HepG2 (cell line): Measurements from ENCODE around the gene MFSD11. TPM values are rescaled to one million over a fixed set of nuclear protein-coding genes. Genes with fewer than 3 reads are reported as not detected.

Experiments
- CBX2 ChIP-seq, 2 experiments: fragments of 200-600 bp in 1 of 2; sonication (generic); formaldehyde crosslinking in 1 of 2; IDR thresholded peaks; 2 replicates each; pipeline versions ENCODE4 v1.7.0 to v1.8.1; 2018 to 2022; ENCODE audit warnings: low read depth in 2 of 2, low read length in 1 of 2, mild to moderate bottlenecking in 1 of 2, missing genetic modification reagents in 1 of 2
- CHD2 ChIP-seq: IDR thresholded peaks from 2 replicates; pipeline ENCODE4 v1.6.1; 2011; ENCODE audit warnings: low read depth, low read length, improper control_type of control experiment
- GABPB1 ChIP-seq: IDR thresholded peaks from 2 replicates; pipeline ENCODE4 v1.6.1; 2016; ENCODE audit warnings: mild to moderate bottlenecking, missing genetic modification reagents, moderate library complexity, missing compliant biosample characterization
- GATA4 ChIP-seq: sonication (generic); IDR thresholded peaks from 2 replicates; pipeline ENCODE4 v1.6.1; 2016; ENCODE audit warnings: antibody characterized with exemption, low read depth, borderline replicate concordance
- JUN ChIP-seq: sonication (generic); formaldehyde crosslinking; IDR thresholded peaks from 2 replicates; pipeline ENCODE4 v1.4.0; 2020; ENCODE audit warnings: mild to moderate bottlenecking, missing genetic modification reagents
- MED1 ChIP-seq: sonication (generic); formaldehyde crosslinking; IDR thresholded peaks from 2 replicates; pipeline ENCODE4 v1.4.0; 2020; ENCODE audit warnings: missing genetic modification reagents
- MTF2 ChIP-seq: sonication (generic); formaldehyde crosslinking; IDR thresholded peaks from 2 replicates; pipeline ENCODE4 v1.5.0; 2020; ENCODE audit warnings: missing genetic modification reagents, borderline replicate concordance
- NONO ChIP-seq, 2 experiments: fragments of 450-650 bp in 1 of 2; sonication (generic) in 1 of 2; formaldehyde crosslinking in 1 of 2; IDR thresholded peaks in 1 of 2; conservative IDR thresholded peaks in 1 of 2; 2 replicates each; pipeline versions ENCODE4 v1.6.1 to v1.8.0; 2017 to 2022; ENCODE audit warnings: mild to moderate bottlenecking in 1 of 2, missing genetic modification reagents in 1 of 2, moderate library complexity in 1 of 2
- PHF5A ChIP-seq: IDR thresholded peaks from one replicate; pipeline ENCODE4 v1.6.1; 2018; ENCODE audit warnings: low read depth, missing genetic modification reagents; ENCODE audit not compliant: unreplicated experiment
- RBAK ChIP-seq: sonication (generic); formaldehyde crosslinking; IDR thresholded peaks from 2 replicates; pipeline ENCODE4 v1.5.1; 2020; ENCODE audit warnings: mild to moderate bottlenecking, missing genetic modification reagents
- SMAD3 ChIP-seq: sonication (generic); formaldehyde crosslinking; IDR thresholded peaks from 2 replicates; pipeline ENCODE4 v1.4.0; 2020; ENCODE audit warnings: missing genetic modification reagents
- SRY ChIP-seq: sonication (generic); formaldehyde crosslinking; IDR thresholded peaks from 2 replicates; pipeline ENCODE4 v1.8.0; 2022; ENCODE audit warnings: mild to moderate bottlenecking, missing genetic modification reagents
- TCF7L2 ChIP-seq: IDR thresholded peaks from 2 replicates; pipeline ENCODE4 v1.6.1; 2011; ENCODE audit warnings: mild to moderate bottlenecking, low read depth, low read length, moderate library complexity
- ZBTB8A ChIP-seq: sonication (generic); formaldehyde crosslinking; IDR thresholded peaks from 2 replicates; pipeline ENCODE4 v1.4.0; 2020; ENCODE audit warnings: mild to moderate bottlenecking, low read depth, missing genetic modification reagents, borderline replicate concordance
- ZFX ChIP-seq: sonication (generic); formaldehyde crosslinking; IDR thresholded peaks from 2 replicates; pipeline ENCODE4 v1.4.0; 2020; ENCODE audit warnings: mild to moderate bottlenecking, low read depth, missing genetic modification reagents, moderate library complexity
- ZNF251 ChIP-seq: sonication (generic); formaldehyde crosslinking; IDR thresholded peaks from 2 replicates; pipeline ENCODE4 v1.9.0; 2021; ENCODE audit warnings: mild to moderate bottlenecking, missing genetic modification reagents
- ZNF430 ChIP-seq: sonication (generic); formaldehyde crosslinking; IDR thresholded peaks from 2 replicates; pipeline ENCODE4 v1.9.0; 2021; ENCODE audit warnings: mild to moderate bottlenecking, missing genetic modification reagents
- ZNF468 ChIP-seq: sonication (generic); formaldehyde crosslinking; IDR thresholded peaks from 2 replicates; pipeline ENCODE4 v1.8.0; 2022; ENCODE audit warnings: mild to moderate bottlenecking, moderate library complexity, missing genetic modification reagents
- polyA plus RNA-seq, 8 experiments: library from polyadenylated mRNA; depleted of rRNA in 3 of 8; stranded (reverse) in 7 of 8; unstranded in 1 of 8; fragments of >200 nt; fragmentation: Illumina TruSeq in 4 of 8; extraction: Trizol in 4 of 8; gene quantifications; 2 replicates each; pipeline versions ENCODE4 v1.2.1 to v1.2.3, GENCODE V29; 2011 to 2016; ENCODE audit warnings: low read depth in 4 of 8, missing spikeins in 1 of 8, mixed read lengths in 1 of 8; ENCODE audit not compliant: insufficient read depth in 1 of 8
- total RNA-seq, 5 experiments: library from RNA; depleted of rRNA; stranded (reverse); fragments of >200 nt; fragmentation: Illumina TruSeq; extraction: Trizol; gene quantifications; 2 replicates each; pipeline ENCODE4 v1.2.3, GENCODE V29; 2016; ENCODE audit warnings: low read depth in 1 of 5
- TF ChIP-seq, protein P1 (sequence below): sonication (generic); formaldehyde crosslinking; IDR thresholded peaks from 2 replicates; pipeline ENCODE4 v1.4.0; 2020; ENCODE audit warnings: missing genetic modification reagents
- TF ChIP-seq, protein P2 (sequence below): sonication (generic); formaldehyde crosslinking; IDR thresholded peaks from 2 replicates; pipeline ENCODE4 v1.4.0; 2020; ENCODE audit warnings: missing genetic modification reagents
- TF ChIP-seq, protein P3 (sequence below): IDR thresholded peaks from 2 replicates; pipeline ENCODE4 v1.6.1; 2018; ENCODE audit warnings: missing genetic modification reagents
- TF ChIP-seq, protein P4 (sequence below): sonication (generic); formaldehyde crosslinking; IDR thresholded peaks from 2 replicates; pipeline ENCODE4 v1.4.0; 2020; ENCODE audit warnings: missing genetic modification reagents

Gene MFSD11
- total and polyA plus RNA-seq, 2 of the 13 experiments (the other 11 are each of a cell fraction or from before 2014, with no cell fraction given): 26.1 to 36.3 TPM

DNA sequence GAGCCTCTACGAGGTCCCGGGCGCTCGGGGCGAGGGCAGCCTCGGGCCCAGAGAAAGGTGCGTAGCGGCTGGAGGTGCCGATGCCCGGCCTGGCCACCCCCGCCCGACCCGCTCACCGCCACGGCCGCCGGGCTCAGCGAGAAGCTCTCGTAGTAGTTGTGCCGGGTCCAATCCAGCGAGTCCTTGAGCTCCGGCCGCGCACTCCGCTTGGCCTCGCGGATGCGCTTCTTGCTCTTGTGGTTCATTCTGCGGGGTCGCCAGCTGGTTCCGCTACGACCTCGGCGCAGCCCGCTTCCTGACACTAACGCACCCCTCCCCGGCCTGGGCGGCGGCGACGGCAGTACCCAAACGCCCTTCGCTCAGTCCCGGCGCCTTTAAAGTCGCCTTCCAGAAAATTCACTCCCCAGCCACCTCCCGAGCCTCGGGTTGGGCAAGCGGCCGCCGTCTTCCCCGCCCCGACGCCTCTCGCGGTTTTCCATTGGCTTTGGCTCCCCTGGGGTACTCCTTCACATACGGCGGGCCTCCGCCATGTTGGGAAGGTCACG, 11.6 kb upstream of the MFSD11 start, which contains the start of gene JMJD6 (continued):
- 0 out of 2 replicates have a peak, but pooled peaks have one; percentile 34 for TF ChIP-seq MTF2 (CRISPR knock-in tag)
- TF ChIP-seq SRY (CRISPR knock-in tag): peak; percentile 91
- TF ChIP-seq ZFX (CRISPR knock-in tag): peak; percentile 84; the same call in 1 of the 2 replicates
- TF ChIP-seq PHF5A: peak; percentile 72
- TF ChIP-seq, protein P1, sequence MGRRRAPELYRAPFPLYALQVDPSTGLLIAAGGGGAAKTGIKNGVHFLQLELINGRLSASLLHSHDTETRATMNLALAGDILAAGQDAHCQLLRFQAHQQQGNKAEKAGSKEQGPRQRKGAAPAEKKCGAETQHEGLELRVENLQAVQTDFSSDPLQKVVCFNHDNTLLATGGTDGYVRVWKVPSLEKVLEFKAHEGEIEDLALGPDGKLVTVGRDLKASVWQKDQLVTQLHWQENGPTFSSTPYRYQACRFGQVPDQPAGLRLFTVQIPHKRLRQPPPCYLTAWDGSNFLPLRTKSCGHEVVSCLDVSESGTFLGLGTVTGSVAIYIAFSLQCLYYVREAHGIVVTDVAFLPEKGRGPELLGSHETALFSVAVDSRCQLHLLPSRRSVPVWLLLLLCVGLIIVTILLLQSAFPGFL (CRISPR knock-in tag): no peak
- no peak for TF ChIP-seq NONO (IDR thresholded peaks at IDR 0.05)
- TF ChIP-seq NONO (CRISPR knock-in tag; conservative IDR thresholded peaks at IDR 0.05): no peak
- no peak for TF ChIP-seq TCF7L2
- TF ChIP-seq ZNF430: peak; percentile 83
- no peak for TF ChIP-seq JUN (CRISPR knock-in tag)
- 0 out of 2 replicates have a peak, but pooled peaks have one; percentile 61 for TF ChIP-seq ZNF251 (CRISPR knock-in tag)
- no peak for TF ChIP-seq GATA4
- 0 out of 2 replicates have a peak, but pooled peaks have one; percentile 22 for TF ChIP-seq SMAD3 (CRISPR knock-in tag)
- TF ChIP-seq CHD2: peak; percentile 84
- TF ChIP-seq ZBTB8A (CRISPR knock-in tag): no peak
- TF ChIP-seq, protein P2, sequence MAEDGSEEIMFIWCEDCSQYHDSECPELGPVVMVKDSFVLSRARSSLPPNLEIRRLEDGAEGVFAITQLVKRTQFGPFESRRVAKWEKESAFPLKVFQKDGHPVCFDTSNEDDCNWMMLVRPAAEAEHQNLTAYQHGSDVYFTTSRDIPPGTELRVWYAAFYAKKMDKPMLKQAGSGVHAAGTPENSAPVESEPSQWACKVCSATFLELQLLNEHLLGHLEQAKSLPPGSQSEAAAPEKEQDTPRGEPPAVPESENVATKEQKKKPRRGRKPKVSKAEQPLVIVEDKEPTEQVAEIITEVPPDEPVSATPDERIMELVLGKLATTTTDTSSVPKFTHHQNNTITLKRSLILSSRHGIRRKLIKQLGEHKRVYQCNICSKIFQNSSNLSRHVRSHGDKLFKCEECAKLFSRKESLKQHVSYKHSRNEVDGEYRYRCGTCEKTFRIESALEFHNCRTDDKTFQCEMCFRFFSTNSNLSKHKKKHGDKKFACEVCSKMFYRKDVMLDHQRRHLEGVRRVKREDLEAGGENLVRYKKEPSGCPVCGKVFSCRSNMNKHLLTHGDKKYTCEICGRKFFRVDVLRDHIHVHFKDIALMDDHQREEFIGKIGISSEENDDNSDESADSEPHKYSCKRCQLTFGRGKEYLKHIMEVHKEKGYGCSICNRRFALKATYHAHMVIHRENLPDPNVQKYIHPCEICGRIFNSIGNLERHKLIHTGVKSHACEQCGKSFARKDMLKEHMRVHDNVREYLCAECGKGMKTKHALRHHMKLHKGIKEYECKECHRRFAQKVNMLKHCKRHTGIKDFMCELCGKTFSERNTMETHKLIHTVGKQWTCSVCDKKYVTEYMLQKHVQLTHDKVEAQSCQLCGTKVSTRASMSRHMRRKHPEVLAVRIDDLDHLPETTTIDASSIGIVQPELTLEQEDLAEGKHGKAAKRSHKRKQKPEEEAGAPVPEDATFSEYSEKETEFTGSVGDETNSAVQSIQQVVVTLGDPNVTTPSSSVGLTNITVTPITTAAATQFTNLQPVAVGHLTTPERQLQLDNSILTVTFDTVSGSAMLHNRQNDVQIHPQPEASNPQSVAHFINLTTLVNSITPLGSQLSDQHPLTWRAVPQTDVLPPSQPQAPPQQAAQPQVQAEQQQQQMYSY (CRISPR knock-in tag): 0 out of 2 replicates have a peak, but pooled peaks have one; percentile 44
- no peak for TF ChIP-seq ZNF468 (CRISPR knock-in tag)
- peak; percentile 94; the same call in 1 of the 2 replicates for TF ChIP-seq GABPB1 (CRISPR knock-in tag)
- TF ChIP-seq, protein P3, sequence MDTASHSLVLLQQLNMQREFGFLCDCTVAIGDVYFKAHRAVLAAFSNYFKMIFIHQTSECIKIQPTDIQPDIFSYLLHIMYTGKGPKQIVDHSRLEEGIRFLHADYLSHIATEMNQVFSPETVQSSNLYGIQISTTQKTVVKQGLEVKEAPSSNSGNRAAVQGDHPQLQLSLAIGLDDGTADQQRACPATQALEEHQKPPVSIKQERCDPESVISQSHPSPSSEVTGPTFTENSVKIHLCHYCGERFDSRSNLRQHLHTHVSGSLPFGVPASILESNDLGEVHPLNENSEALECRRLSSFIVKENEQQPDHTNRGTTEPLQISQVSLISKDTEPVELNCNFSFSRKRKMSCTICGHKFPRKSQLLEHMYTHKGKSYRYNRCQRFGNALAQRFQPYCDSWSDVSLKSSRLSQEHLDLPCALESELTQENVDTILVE (CRISPR knock-in tag): no peak; the same call in 1 of the 2 replicates
- no peak for TF ChIP-seq RBAK
- TF ChIP-seq MED1 (CRISPR knock-in tag): no peak; the same call in 1 of the 2 replicates
- no peak for TF ChIP-seq CBX2 (IDR thresholded peaks at IDR 0.05; ENCODE audit: low read depth, low read length)
- TF ChIP-seq CBX2 (CRISPR knock-in tag; IDR thresholded peaks at IDR 0.05; ENCODE audit: low read depth): no peak
- TF ChIP-seq, protein P4, sequence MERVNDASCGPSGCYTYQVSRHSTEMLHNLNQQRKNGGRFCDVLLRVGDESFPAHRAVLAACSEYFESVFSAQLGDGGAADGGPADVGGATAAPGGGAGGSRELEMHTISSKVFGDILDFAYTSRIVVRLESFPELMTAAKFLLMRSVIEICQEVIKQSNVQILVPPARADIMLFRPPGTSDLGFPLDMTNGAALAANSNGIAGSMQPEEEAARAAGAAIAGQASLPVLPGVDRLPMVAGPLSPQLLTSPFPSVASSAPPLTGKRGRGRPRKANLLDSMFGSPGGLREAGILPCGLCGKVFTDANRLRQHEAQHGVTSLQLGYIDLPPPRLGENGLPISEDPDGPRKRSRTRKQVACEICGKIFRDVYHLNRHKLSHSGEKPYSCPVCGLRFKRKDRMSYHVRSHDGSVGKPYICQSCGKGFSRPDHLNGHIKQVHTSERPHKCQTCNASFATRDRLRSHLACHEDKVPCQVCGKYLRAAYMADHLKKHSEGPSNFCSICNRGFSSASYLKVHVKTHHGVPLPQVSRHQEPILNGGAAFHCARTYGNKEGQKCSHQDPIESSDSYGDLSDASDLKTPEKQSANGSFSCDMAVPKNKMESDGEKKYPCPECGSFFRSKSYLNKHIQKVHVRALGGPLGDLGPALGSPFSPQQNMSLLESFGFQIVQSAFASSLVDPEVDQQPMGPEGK: peak; percentile 75
